ENCODE results near the gene C1orf210. TPM values are rescaled to one million over a fixed set of nuclear protein-coding genes. Genes with fewer than 3 reads are reported as not detected.
A peak's percentile ranks its signal among the peaks of the same experiment; 100 is the strongest.

C1orf210 gene
- total RNA-seq, 1 experiment from 2014 or later = 5.9 TPM

DNA sequence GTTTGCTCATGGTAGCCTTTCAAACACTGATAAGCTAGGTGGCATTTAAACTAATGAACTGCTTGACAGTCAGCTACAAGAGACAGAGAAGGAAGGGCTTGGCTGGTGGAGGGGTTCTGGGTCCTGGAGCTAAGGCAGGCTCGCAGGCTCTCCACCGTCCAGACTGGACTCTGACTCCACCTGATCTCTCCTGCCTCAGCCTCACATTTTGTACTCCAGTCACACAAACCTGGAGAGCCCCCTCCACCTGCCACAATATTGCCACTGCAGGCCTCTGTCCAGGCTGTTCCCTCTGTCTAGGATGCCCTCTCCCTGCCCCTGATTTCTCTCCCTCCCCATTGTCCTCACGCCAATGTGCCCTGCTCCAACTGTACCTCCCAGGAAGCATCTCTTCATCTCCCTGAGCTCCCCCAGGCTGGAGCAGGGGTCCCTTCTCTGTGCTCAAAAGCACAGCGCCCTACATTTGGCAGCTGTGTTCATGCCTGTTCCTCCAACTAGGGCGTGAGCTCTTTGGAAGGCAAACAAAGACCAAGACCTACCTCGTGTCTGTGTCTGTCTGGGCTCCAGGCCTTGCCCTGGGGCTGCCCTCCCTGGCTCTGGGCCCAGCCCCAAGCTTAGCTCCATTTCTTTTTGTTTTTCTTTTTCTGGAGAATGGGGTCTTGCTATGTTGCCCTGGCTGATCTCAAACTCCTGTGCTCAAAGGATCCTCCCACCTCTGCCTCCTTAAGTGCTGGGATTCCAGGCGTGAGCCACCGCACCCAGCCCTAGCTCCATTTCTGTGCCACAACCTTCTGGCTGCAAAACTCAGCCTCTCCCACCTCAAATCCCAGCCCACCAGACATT is 18.3 kb upstream of the C1orf210 start:
- Mint-ChIP-seq H3K27ac (peak overlapping the region in 2 of 3 experiments; percentile 15 to 46; a peak in 2 of 7 replicates), H3K36me3 (ENCODE audit: insufficient read depth in 1 of 3, low read depth in 3 of 3) (no peaks in the 10 kb centered on the region; a peak in 1 of 7 replicates), H3K4me1 (peaks cover 27 to 36% of the 10 kb centered on the region in 2 experiments), H3K27me3 (ENCODE audit: low read depth) (peaks cover 16% of the 10 kb centered on the region), H3K9me3 (no peaks in the 10 kb centered on the region), H3K4me3 (no peak overlapping the region)
- H4K20me1 ChIP-seq (ENCODE audit: control insufficient read depth, insufficient read depth, insufficient read length) = no peaks in the 10 kb centered on the region
- no peak overlapping the region for H3K27ac ChIP-seq (ENCODE audit: insufficient read length, low read depth, low read length)
- no peak overlapping the region for H2AFZ ChIP-seq (ENCODE audit: low read length)
- H3K23ac ChIP-seq (ENCODE audit: insufficient read length, low read depth, low read length) = no peak overlapping the region
- no peaks in the 10 kb centered on the region for H3K79me1 ChIP-seq (ENCODE audit: insufficient read depth, low read depth, low read length, poor library complexity, severe bottlenecking)
- H2AK5ac ChIP-seq (ENCODE audit: insufficient read length, low read length) = no peak overlapping the region
- no peak overlapping the region for H4K91ac ChIP-seq (ENCODE audit: insufficient read length, low read depth, low read length)
- no peak overlapping the region for H2BK120ac ChIP-seq (ENCODE audit: low read depth, low read length, poor library complexity, severe bottlenecking)
- TF ChIP-seq, protein P1, sequence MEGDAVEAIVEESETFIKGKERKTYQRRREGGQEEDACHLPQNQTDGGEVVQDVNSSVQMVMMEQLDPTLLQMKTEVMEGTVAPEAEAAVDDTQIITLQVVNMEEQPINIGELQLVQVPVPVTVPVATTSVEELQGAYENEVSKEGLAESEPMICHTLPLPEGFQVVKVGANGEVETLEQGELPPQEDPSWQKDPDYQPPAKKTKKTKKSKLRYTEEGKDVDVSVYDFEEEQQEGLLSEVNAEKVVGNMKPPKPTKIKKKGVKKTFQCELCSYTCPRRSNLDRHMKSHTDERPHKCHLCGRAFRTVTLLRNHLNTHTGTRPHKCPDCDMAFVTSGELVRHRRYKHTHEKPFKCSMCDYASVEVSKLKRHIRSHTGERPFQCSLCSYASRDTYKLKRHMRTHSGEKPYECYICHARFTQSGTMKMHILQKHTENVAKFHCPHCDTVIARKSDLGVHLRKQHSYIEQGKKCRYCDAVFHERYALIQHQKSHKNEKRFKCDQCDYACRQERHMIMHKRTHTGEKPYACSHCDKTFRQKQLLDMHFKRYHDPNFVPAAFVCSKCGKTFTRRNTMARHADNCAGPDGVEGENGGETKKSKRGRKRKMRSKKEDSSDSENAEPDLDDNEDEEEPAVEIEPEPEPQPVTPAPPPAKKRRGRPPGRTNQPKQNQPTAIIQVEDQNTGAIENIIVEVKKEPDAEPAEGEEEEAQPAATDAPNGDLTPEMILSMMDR (conservative IDR thresholded peaks at IDR 0.05) = no peak
- no peaks in the 10 kb centered on the region for H3K79me2 ChIP-seq (ENCODE audit: insufficient read depth, low read length)
- H3K4me1 ChIP-seq (ENCODE audit: insufficient read depth, low read length) = no peaks in the 10 kb centered on the region; the same call in 1 of the 2 replicates
- DNase-seq = no peak
- H2BK5ac ChIP-seq (ENCODE audit: insufficient read length, low read length) = no peak overlapping the region
- no peak overlapping the region for H3K9ac ChIP-seq (ENCODE audit: extremely low read depth, insufficient read length, low read length)
- H3K18ac ChIP-seq (ENCODE audit: insufficient read length, low read depth, low read length) = no peak overlapping the region
- H4K5ac ChIP-seq (ENCODE audit: insufficient read length, low read depth, low read length) = no peak overlapping the region
- H2BK15ac ChIP-seq (ENCODE audit: low read depth, low read length) = no peak overlapping the region
- no peak overlapping the region for H3K56ac ChIP-seq (ENCODE audit: insufficient read length, low read depth, low read length)
- H3K14ac ChIP-seq (ENCODE audit: insufficient read depth, low read length) = no peak overlapping the region
- no peaks in the 10 kb centered on the region for H3K27me3 ChIP-seq (ENCODE audit: insufficient read depth, low read length)
- no peak overlapping the region for H3K4me2 ChIP-seq (ENCODE audit: insufficient read depth, insufficient read length, low read length)
- no peak overlapping the region for H3K4ac ChIP-seq (ENCODE audit: low read depth, low read length)
- no CpG with 5 or more reads among the region's 8 CpGs for WGBS (ENCODE audit: extremely low coverage, insufficient read length, low lambda C conversion rate)
- no peak overlapping the region for H3T11ph ChIP-seq (ENCODE audit: low read length)
- no peaks in the 10 kb centered on the region for H3K9me3 ChIP-seq (ENCODE audit: control insufficient read depth, low read depth, low read length)
- H2BK12ac ChIP-seq (ENCODE audit: insufficient read length, low read depth, low read length) = no peak overlapping the region
- no peak overlapping the region for H4K8ac ChIP-seq (replicated peaks; ENCODE audit: insufficient read length, low read depth, low read length)
- no peaks in the 10 kb centered on the region for H3K23me2 ChIP-seq (ENCODE audit: insufficient read length, low read depth, low read length, poor library complexity, severe bottlenecking)
- H2BK20ac ChIP-seq (ENCODE audit: low read depth, low read length, poor library complexity, severe bottlenecking) = no peak overlapping the region

Data from H9 (cell line).